ENCODE results near the gene DDA1. TPM values are rescaled to one million over a fixed set of nuclear protein-coding genes. Genes with fewer than 3 reads are reported as not detected.

Gene DDA1
- total RNA-seq, 4 donors from 2014 or later = 20.6 to 98.1 (median 22.0) TPM

DNA sequence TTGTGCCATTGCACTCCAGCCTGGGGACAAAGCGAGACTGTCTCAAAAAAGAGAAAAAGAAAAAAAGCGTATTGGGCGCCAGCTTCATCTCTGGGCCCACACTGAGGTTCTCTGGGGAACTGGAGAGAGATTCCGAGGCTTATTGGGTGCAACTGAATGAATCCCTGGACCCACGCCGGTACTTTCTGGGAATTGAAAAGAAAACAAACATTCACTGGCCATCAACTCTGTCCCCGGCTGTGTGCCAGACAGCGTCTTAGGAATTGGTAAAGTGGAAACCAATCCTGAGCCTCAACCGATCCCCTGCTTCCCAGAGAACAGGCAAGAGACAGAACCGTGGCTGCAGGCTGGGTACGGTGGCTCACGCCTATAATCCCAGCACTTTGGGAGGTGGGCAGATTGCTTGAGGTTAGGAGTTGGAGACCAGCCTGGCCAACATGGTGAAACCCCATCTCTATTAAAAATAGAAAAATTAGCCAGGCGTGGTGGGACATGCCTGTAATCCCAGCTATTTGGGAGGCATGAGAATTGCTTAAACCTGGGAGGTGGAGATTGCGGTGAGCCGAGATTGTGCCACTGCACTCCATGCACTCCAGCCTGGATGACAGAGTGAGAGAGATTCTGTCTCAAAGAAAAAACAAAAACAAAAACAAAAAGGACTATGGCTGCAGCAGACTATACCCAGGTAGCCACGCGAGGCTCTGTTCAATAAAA lies 16.7 kb downstream of the DDA1 start:
- no peak overlapping the region for H3K4me3 ChIP-seq
- H3K27me3 ChIP-seq = peaks cover 21% of the 10 kb centered on the region
- in situ Hi-C loops (cut with MboI; ENCODE audit: low pct_ligation_motif_present in 1 of 4, low pct_unique_long_range_greater_than_20kb in 1 of 4, low sequenced_read_pairs in 3 of 4) = no loop called here
- no peak for DNase-seq
- WGBS, 2 donors (ENCODE audit: low coverage in 1 of 2) = 90 to 100% methylated on average over 3 to 17 of the region's 17 CpGs
- no peak for TF ChIP-seq EP300 (IDR thresholded peaks at IDR 0.05; ENCODE audit: low read depth)
- TF ChIP-seq, protein P1, sequence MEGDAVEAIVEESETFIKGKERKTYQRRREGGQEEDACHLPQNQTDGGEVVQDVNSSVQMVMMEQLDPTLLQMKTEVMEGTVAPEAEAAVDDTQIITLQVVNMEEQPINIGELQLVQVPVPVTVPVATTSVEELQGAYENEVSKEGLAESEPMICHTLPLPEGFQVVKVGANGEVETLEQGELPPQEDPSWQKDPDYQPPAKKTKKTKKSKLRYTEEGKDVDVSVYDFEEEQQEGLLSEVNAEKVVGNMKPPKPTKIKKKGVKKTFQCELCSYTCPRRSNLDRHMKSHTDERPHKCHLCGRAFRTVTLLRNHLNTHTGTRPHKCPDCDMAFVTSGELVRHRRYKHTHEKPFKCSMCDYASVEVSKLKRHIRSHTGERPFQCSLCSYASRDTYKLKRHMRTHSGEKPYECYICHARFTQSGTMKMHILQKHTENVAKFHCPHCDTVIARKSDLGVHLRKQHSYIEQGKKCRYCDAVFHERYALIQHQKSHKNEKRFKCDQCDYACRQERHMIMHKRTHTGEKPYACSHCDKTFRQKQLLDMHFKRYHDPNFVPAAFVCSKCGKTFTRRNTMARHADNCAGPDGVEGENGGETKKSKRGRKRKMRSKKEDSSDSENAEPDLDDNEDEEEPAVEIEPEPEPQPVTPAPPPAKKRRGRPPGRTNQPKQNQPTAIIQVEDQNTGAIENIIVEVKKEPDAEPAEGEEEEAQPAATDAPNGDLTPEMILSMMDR (IDR thresholded peaks at IDR 0.05) = no peak
- no peak for TF ChIP-seq POLR2AphosphoS5 (IDR thresholded peaks at IDR 0.05)
- no peak for TF ChIP-seq POLR2A (IDR thresholded peaks at IDR 0.05)
- intact Hi-C loops (cut with DNase I; ENCODE audit: low total_unique reads) = no loop called here
- peak overlapping the region in 1 of 4 donors; percentile 30 for H3K27ac ChIP-seq
- no peaks in the 10 kb centered on the region for H3K36me3 ChIP-seq
- no peaks in the 10 kb centered on the region for H3K9me3 ChIP-seq
- peaks cover 13 to 28% (median 22%) of the 10 kb centered on the region in 4 donors for H3K4me1 ChIP-seq

DNA sequence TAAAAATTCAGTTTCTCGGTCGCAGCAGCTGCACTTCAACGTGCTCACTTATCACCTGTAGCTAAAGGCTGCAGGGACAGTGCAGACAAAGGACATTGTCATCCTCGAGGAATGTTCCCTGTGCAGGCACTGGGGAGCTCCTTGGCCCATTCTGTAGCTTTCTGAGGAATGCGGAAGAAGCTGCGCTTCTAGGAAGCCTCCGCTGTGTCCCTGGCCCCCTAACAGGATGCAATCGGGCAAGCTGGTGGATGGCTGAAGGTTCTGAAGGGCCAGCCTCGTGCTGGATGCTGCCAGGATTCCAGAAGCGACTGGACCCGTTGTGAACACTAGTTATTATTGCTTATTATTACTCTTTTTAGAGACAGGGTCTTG lies 17.2 kb downstream of the DDA1 start:
- Histone ChIP-seq H3K27ac (peak overlapping the region in 1 of 4 donors; percentile 30), H3K4me3 (no peak overlapping the region), H3K36me3 (no peaks in the 10 kb centered on the region), H3K27me3 (peaks cover 21% of the 10 kb centered on the region), H3K4me1 (peaks cover 13 to 28% (median 22%) of the 10 kb centered on the region in 4 donors), H3K9me3 (no peaks in the 10 kb centered on the region)
- WGBS, 2 donors (ENCODE audit: low coverage in 1 of 2) = 86% methylated on average over 2 to 11 of the region's 11 CpGs
- TF ChIP-seq EP300 (IDR thresholded peaks at IDR 0.05; ENCODE audit: low read depth) = no peak
- no peak for TF ChIP-seq POLR2A (IDR thresholded peaks at IDR 0.05)
- TF ChIP-seq POLR2AphosphoS5 (IDR thresholded peaks at IDR 0.05) = no peak
- TF ChIP-seq, protein P1 (IDR thresholded peaks at IDR 0.05) = no peak
- no peak for DNase-seq
- in situ Hi-C loops (cut with MboI; ENCODE audit: low pct_ligation_motif_present in 1 of 4, low pct_unique_long_range_greater_than_20kb in 1 of 4, low sequenced_read_pairs in 3 of 4) (no loop called here), intact Hi-C loops (cut with DNase I; ENCODE audit: low total_unique reads) (no loop called here)

DNA sequence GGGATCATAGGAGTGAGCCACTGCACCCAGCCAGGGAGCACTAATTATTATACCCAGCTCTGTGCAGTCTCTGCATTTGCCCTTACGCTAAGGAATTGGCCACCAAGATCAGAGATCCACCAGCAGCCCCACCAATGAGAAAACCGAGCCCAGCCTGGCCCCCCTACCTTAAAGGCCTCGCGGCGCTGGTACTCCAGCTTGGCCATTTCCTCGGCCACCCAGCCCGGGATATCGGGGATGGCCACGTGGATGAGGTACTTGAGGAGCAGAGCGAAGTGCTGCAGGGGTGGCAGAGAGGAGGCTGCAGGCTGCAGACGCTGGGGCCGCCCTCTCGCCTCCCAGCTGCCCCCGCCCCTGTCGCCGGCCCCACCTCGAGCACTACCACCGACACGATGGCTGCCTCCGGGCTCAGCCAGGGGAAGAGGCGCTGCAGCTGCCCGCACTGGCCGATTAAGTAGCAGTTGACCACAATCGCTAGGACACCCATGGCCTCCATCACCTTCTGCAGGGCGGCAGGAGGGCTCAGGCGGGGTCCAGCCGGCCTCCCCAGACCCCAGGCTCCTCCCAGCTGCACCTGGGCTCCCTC lies 17.8 kb downstream of the DDA1 start:
- peak overlapping the region; percentile 72 to 84 (median 78) for H3K27ac ChIP-seq
- H3K27me3 ChIP-seq = peaks cover 21% of the 10 kb centered on the region
- no peak overlapping the region for H3K4me3 ChIP-seq
- DNase-seq = no peak
- intact Hi-C loops (cut with DNase I; ENCODE audit: low total_unique reads) (no loop called here), in situ Hi-C loops (cut with MboI; ENCODE audit: low pct_ligation_motif_present in 1 of 4, low pct_unique_long_range_greater_than_20kb in 1 of 4, low sequenced_read_pairs in 3 of 4) (no loop called here)
- TF ChIP-seq POLR2A (IDR thresholded peaks at IDR 0.05) = no peak
- TF ChIP-seq, protein P1 (IDR thresholded peaks at IDR 0.05) = no peak
- TF ChIP-seq POLR2AphosphoS5 (IDR thresholded peaks at IDR 0.05) = no peak
- TF ChIP-seq EP300 (IDR thresholded peaks at IDR 0.05; ENCODE audit: low read depth) = no peak
- no peaks in the 10 kb centered on the region for H3K9me3 ChIP-seq
- 92% methylated on average over 27 of the region's 27 CpGs; no CpG with 5 or more reads in 1 of the 2 donors for WGBS, 2 donors (ENCODE audit: low coverage in 1 of 2)
- H3K4me1 ChIP-seq = peaks cover 13 to 28% (median 22%) of the 10 kb centered on the region in 4 donors
- H3K36me3 ChIP-seq = no peaks in the 10 kb centered on the region

DNA sequence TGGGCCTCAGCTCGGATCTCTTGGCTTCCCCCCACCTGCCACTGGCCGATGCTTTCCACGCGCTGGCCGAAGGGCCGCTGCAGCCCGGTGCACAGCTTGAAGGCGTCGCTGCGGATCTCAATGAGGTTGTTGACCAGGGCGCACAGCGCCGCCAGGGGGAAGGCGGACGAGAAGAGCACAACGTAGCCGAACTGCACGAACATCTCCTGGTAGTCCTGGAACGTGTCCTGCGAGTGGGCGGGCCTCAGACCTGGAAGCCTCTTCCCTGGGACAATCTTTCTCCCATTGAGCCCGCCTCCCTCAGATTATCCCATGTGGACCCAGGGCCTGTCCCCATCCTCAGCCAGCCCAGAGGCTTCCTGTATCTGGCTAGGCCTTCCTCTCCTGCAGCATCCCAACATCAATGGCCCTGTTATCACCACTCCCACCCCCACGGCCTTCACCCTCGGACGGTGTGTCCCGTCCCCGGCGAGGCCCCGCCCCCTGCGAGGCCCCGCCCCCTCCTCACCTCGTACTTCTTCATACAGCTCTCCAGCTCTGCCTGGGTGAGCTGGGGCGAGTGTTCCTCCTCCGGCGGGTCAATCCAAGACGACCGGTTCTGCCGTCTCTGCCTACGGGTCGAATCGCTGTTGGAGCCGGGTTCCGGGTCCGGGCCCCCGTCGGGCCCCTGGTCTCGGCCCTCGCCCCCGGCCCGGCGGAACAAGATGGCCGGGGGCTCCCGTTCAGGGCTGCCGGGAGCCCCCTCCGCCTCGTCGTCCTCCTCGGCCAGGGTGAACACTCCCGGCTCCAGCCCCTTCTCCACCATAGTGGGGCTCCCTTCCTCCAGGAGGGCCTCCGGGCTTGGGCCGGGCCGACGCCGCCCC lies 18.5 kb downstream of the DDA1 start:
- peak overlapping the region; percentile 29 to 54 (median 40) for H3K4me3 ChIP-seq
- no peak for TF ChIP-seq EP300 (IDR thresholded peaks at IDR 0.05; ENCODE audit: low read depth)
- TF ChIP-seq POLR2A (IDR thresholded peaks at IDR 0.05) = peak; percentile 60
- TF ChIP-seq, protein P1 (IDR thresholded peaks at IDR 0.05) = peak; percentile 28 to 82 (median 47)
- peak in 2 of 3 donors; percentile 44 to 52 for TF ChIP-seq POLR2AphosphoS5 (IDR thresholded peaks at IDR 0.05)
- in situ Hi-C loops (cut with MboI; ENCODE audit: low pct_ligation_motif_present in 1 of 4, low pct_unique_long_range_greater_than_20kb in 1 of 4, low sequenced_read_pairs in 3 of 4) (no loop called here), intact Hi-C loops (cut with DNase I; ENCODE audit: low total_unique reads) (no loop called here)
- DNase-seq = peak; percentile 89
- peaks cover 21% of the 10 kb centered on the region for H3K27me3 ChIP-seq
- H3K9me3 ChIP-seq = no peaks in the 10 kb centered on the region
- WGBS, 2 donors (ENCODE audit: low coverage in 1 of 2) = 25% methylated on average over 54 of the region's 64 CpGs; no CpG with 5 or more reads in 1 of the 2 donors
- H3K27ac ChIP-seq = peak overlapping the region; percentile 72 to 84 (median 78)
- peaks cover 13 to 28% (median 22%) of the 10 kb centered on the region in 4 donors for H3K4me1 ChIP-seq
- no peaks in the 10 kb centered on the region for H3K36me3 ChIP-seq

Measured in transverse colon (tissue), 4 donors.